Parathyroid adenoma (tissue), 2 donors: ENCODE measurements around the gene KANSL1.

Experiments used
- H2AFZ ChIP-seq: fragments of 300-600 bp; sonication (generic); one replicate; pipeline ENCODE4 v1.7.0; 2017; ENCODE audit warnings: antibody characterized with exemption, mild to moderate bottlenecking
- H3K27ac ChIP-seq: fragments of 300-600 bp; sonication (generic); one replicate; pipeline ENCODE4 v1.7.0; 2017
- H3K27me3 ChIP-seq: fragments of 300-600 bp; sonication (generic); one replicate; pipeline ENCODE4 v1.7.0; 2017; ENCODE audit warnings: low read length; ENCODE audit not compliant: control insufficient read depth, insufficient read depth
- H3K36me3 ChIP-seq: fragments of 300-600 bp; sonication (generic); one replicate; pipeline ENCODE4 v1.7.0; 2017; ENCODE audit warnings: low read length; ENCODE audit not compliant: control insufficient read depth, insufficient read depth
- H3K4me1 ChIP-seq: fragments of 300-600 bp; sonication (generic); one replicate; pipeline ENCODE4 v1.7.0; 2017; ENCODE audit warnings: control low read depth
- H3K4me2 ChIP-seq: fragments of 300-600 bp; sonication (generic); one replicate; pipeline ENCODE4 v1.7.0; 2017; ENCODE audit warnings: low read length
- H3K4me3 ChIP-seq: fragments of 300-600 bp; sonication (generic); one replicate; pipeline ENCODE4 v1.7.0; 2017; ENCODE audit warnings: low read depth, low read length
- H3K79me2 ChIP-seq: fragments of 300-600 bp; sonication (generic); one replicate; pipeline ENCODE4 v1.7.0; 2017; ENCODE audit warnings: control low read depth
- H3K9ac ChIP-seq: fragments of 300-600 bp; sonication (generic); one replicate; pipeline ENCODE4 v1.7.0; 2017; ENCODE audit warnings: mild to moderate bottlenecking
- H3K9me3 ChIP-seq: fragments of 300-600 bp; sonication (generic); one replicate; pipeline ENCODE4 v1.7.0; 2017; ENCODE audit warnings: low read length; ENCODE audit not compliant: control insufficient read depth
- CTCF ChIP-seq: fragments of 300-600 bp; sonication (generic); IDR thresholded peaks from one replicate; pipeline ENCODE4 v1.7.0; 2017; ENCODE audit warnings: antibody characterized with exemption, mild to moderate bottlenecking
- donor health status: primary hyperparathyroidism.

KANSL1 gene

GRCh38 chr17:46046957-46047356 lies 146.3 kb downstream of the KANSL1 start:
- H3K4me2 ChIP-seq: no peak overlapping the region
- peaks cover 11% of the 10 kb centered on the region for H3K4me1 ChIP-seq
- no peak overlapping the region for H3K9ac ChIP-seq
- no peaks in the 10 kb centered on the region for H3K36me3 ChIP-seq
- H3K9me3 ChIP-seq: no peaks in the 10 kb centered on the region
- no peak for TF ChIP-seq CTCF
- peaks cover 6% of the 10 kb centered on the region for H3K79me2 ChIP-seq
- no peak overlapping the region for H2AFZ ChIP-seq
- H3K4me3 ChIP-seq: no peak overlapping the region
- H3K27me3 ChIP-seq: no peaks in the 10 kb centered on the region
- H3K27ac ChIP-seq: no peak overlapping the region

GRCh38 chr17:46045639-46046038 lies 147.6 kb downstream of the KANSL1 start:
- TF ChIP-seq CTCF: no peak
- Histone ChIP-seq H3K36me3 (no peaks in the 10 kb centered on the region), H3K9ac (no peak overlapping the region), H3K27ac (no peak overlapping the region), H3K27me3 (no peaks in the 10 kb centered on the region), H3K79me2 (peaks cover 6% of the 10 kb centered on the region), H2AFZ (no peak overlapping the region), H3K4me1 (peaks cover 8% of the 10 kb centered on the region), H3K4me2 (no peak overlapping the region), H3K4me3 (no peak overlapping the region), H3K9me3 (no peaks in the 10 kb centered on the region)

GRCh38 chr17:46044989-46045388 lies 148.2 kb downstream of the KANSL1 start:
- H3K36me3 ChIP-seq: no peaks in the 10 kb centered on the region
- no peak overlapping the region for H3K27ac ChIP-seq
- no peaks in the 10 kb centered on the region for H3K27me3 ChIP-seq
- no peak overlapping the region for H2AFZ ChIP-seq
- H3K9ac ChIP-seq: no peak overlapping the region
- no peak overlapping the region for H3K4me2 ChIP-seq
- peaks cover 6% of the 10 kb centered on the region for H3K79me2 ChIP-seq
- H3K4me3 ChIP-seq: no peak overlapping the region
- no peak for TF ChIP-seq CTCF
- no peaks in the 10 kb centered on the region for H3K9me3 ChIP-seq
- peaks cover 8% of the 10 kb centered on the region for H3K4me1 ChIP-seq

GRCh38 chr17:46044286-46044928 lies 148.8 kb downstream of the KANSL1 start:
- Histone ChIP-seq H3K9me3 (no peaks in the 10 kb centered on the region), H2AFZ (no peak overlapping the region), H3K27ac (peak overlapping the region; percentile 12), H3K27me3 (no peaks in the 10 kb centered on the region), H3K4me2 (peak overlapping the region; percentile 8), H3K9ac (no peak overlapping the region), H3K36me3 (no peaks in the 10 kb centered on the region), H3K4me3 (no peak overlapping the region), H3K4me1 (peaks cover 8% of the 10 kb centered on the region), H3K79me2 (peaks cover 6% of the 10 kb centered on the region)
- TF ChIP-seq CTCF: peak; percentile 95

GRCh38 chr17:46043606-46044005 lies 149.6 kb downstream of the KANSL1 start:
- Histone ChIP-seq H2AFZ (no peak overlapping the region), H3K36me3 (no peaks in the 10 kb centered on the region), H3K4me2 (no peak overlapping the region), H3K4me1 (peaks cover 8% of the 10 kb centered on the region), H3K9ac (no peak overlapping the region), H3K79me2 (peaks cover 9% of the 10 kb centered on the region), H3K4me3 (no peak overlapping the region), H3K27me3 (no peaks in the 10 kb centered on the region), H3K27ac (peak overlapping the region; percentile 12), H3K9me3 (no peaks in the 10 kb centered on the region)
- no peak for TF ChIP-seq CTCF
